Vagina (tissue), 2 donors: ENCODE results near the gene NR4A2. TPM values are rescaled to one million over a fixed set of nuclear protein-coding genes. Genes with fewer than 3 reads are reported as not detected.
A peak's percentile ranks its signal among the peaks of the same experiment; 100 is the strongest.

Source experiments
- DNase-seq, 2 donors: peaks; one replicate each; pipeline ENCODE4 v3.0.0-alpha.2; 2017; ENCODE audit errors: extremely low spot score in 2 of 2
- H3K27ac ChIP-seq: fragments of 200-600 bp; sonication (generic); one replicate; pipeline ENCODE4 v1.5.1; 2019
- H3K27me3 ChIP-seq: fragments of 200-600 bp; sonication (generic); one replicate; pipeline ENCODE4 v1.5.1; 2019
- H3K36me3 ChIP-seq, 2 donors: fragments of 200-600 bp; sonication (generic); one replicate each; pipeline ENCODE4 v1.5.1; 2017 to 2019
- H3K4me1 ChIP-seq: fragments of 200-600 bp; sonication (generic); one replicate; pipeline ENCODE4 v1.5.1; 2019
- H3K4me3 ChIP-seq, 2 donors: fragments of 200-600 bp; sonication (generic); 1 replicate in 1 of 2; 2 replicates in 1 of 2; pipeline ENCODE4 v1.5.1; 2016 to 2019
- H3K9me3 ChIP-seq: fragments of 200-600 bp; sonication (generic); one replicate; pipeline ENCODE4 v1.5.1; 2019
- POLR2A ChIP-seq, 2 donors: fragments of 450-650 bp; IDR thresholded peaks; one replicate each; pipeline ENCODE4 v1.6.1; 2017; ENCODE audit warnings: antibody characterized with exemption in 2 of 2, mild to moderate bottlenecking in 2 of 2, moderate library complexity in 2 of 2
- POLR2AphosphoS5 ChIP-seq, 2 donors: sonication (generic); formaldehyde crosslinking; IDR thresholded peaks; one replicate each; pipeline ENCODE4 v1.9.0; 2017; ENCODE audit warnings: antibody characterized with exemption in 2 of 2, mild to moderate bottlenecking in 2 of 2, low read depth in 1 of 2; ENCODE audit not compliant: insufficient read depth in 1 of 2
- intact Hi-C: fragments of 100-400 bp; cut with DNase I; formaldehyde crosslinking; loops from one replicate; pipeline ENCODE4 v1.15.1; 2023
- total RNA-seq: library from RNA; depleted of rRNA; stranded (reverse); fragments of >200 nt; gene quantifications from one replicate; pipeline ENCODE4 v1.2.3, GENCODE V29; 2016
- TF ChIP-seq, protein P1 (sequence below), 3 experiments: fragments of 450-650 bp in 2 of 3; fragments of 200-600 bp in 1 of 3; sonication (generic) in 1 of 3; IDR thresholded peaks; one replicate each; pipeline ENCODE4 v1.5.1; 2017 to 2019; ENCODE audit warnings: antibody characterized with exemption in 3 of 3, mild to moderate bottlenecking in 2 of 3, moderate library complexity in 2 of 3

Gene NR4A2
- total RNA-seq, 1 donor from 2014 or later: 17.2 TPM

DNA sequence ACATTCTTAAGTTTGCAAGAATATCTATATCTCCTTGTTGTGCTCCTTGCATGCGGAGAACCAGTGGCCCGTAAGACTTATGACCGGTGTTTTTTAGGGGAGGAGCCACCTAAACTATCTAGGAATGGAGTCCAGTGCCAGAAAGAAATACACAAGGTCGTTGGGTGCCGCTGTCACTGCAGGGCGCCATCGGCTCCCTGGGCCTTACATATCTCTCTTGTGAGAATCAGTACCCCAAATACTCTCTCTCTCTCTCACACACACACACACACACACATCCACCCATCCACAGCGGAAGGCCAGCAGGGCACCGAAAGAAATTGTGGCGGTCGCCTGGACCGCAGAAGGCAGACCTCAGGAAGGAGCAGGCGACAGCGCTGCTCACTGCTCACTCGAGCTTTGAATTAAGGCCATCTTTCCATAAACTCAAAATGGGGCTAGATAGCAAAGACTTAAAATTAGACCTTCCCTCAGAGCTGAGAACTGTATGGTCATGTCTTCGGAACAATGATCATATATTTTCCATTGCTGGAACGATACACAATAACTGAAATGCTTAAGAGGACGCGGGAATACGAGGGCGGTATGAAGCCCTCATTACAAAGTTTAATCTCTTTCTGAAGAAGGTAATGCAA lies 10.4 kb downstream of the NR4A2 start:
- Histone ChIP-seq H3K27ac (no peak overlapping the region), H3K4me3 (peak overlapping the region; percentile 44), H3K9me3 (no peaks in the 10 kb centered on the region), H3K4me1 (peaks cover 34% of the 10 kb centered on the region), H3K36me3 (peaks cover 0 to 12% of the 10 kb centered on the region in 2 donors), H3K27me3 (peaks cover 3% of the 10 kb centered on the region)
- no peak for DNase-seq
- intact Hi-C loops: no loop called here
- TF ChIP-seq, protein P1, sequence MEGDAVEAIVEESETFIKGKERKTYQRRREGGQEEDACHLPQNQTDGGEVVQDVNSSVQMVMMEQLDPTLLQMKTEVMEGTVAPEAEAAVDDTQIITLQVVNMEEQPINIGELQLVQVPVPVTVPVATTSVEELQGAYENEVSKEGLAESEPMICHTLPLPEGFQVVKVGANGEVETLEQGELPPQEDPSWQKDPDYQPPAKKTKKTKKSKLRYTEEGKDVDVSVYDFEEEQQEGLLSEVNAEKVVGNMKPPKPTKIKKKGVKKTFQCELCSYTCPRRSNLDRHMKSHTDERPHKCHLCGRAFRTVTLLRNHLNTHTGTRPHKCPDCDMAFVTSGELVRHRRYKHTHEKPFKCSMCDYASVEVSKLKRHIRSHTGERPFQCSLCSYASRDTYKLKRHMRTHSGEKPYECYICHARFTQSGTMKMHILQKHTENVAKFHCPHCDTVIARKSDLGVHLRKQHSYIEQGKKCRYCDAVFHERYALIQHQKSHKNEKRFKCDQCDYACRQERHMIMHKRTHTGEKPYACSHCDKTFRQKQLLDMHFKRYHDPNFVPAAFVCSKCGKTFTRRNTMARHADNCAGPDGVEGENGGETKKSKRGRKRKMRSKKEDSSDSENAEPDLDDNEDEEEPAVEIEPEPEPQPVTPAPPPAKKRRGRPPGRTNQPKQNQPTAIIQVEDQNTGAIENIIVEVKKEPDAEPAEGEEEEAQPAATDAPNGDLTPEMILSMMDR (IDR thresholded peaks at IDR 0.05): no peak
- no peak for TF ChIP-seq POLR2A (IDR thresholded peaks at IDR 0.05)
- TF ChIP-seq POLR2AphosphoS5 (IDR thresholded peaks at IDR 0.05; ENCODE audit: insufficient read depth in 1 of 2, low read depth in 1 of 2): no peak

DNA sequence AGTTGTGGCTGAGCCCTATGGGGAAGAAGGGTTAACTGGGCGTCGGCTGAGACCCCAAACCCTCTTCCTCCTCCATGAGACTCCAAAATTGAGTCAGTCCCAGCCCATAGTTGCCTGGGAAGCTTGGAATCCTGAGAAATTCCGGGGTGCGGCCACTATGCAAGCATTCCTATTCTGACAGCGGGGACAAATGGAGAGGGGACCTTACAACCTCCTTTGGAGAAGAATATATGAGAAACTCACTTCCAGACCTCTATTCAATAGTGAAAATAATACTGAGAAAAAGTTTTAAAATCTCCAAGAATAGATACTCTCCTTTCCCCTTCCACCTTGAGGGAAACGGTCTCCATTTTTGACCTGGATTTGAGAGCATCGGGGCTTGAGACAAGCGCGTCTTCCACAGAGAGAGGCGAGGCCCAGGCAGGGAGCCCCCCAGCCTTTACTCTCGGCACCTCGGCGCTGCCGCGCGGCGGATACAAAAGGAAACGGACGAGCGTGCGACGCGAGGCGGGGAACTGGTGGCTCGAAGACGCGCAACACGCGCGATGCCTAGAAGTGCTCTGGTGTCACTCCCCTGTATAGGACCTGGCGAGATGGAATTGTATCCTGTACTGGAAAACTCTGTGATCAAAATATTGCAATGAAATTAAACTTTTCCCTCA lies 11.1 kb downstream of the NR4A2 start:
- Histone ChIP-seq H3K9me3 (no peaks in the 10 kb centered on the region), H3K27me3 (peaks cover 3% of the 10 kb centered on the region), H3K4me3 (peak overlapping the region; percentile 44), H3K36me3 (peaks cover 0 to 12% of the 10 kb centered on the region in 2 donors), H3K27ac (no peak overlapping the region), H3K4me1 (peaks cover 34% of the 10 kb centered on the region)
- DNase-seq: no peak
- TF ChIP-seq POLR2A (IDR thresholded peaks at IDR 0.05) (no peak), POLR2AphosphoS5 (IDR thresholded peaks at IDR 0.05; ENCODE audit: insufficient read depth in 1 of 2, low read depth in 1 of 2) (no peak)
- TF ChIP-seq, protein P1 (IDR thresholded peaks at IDR 0.05): no peak
- intact Hi-C loops: no loop called here

DNA sequence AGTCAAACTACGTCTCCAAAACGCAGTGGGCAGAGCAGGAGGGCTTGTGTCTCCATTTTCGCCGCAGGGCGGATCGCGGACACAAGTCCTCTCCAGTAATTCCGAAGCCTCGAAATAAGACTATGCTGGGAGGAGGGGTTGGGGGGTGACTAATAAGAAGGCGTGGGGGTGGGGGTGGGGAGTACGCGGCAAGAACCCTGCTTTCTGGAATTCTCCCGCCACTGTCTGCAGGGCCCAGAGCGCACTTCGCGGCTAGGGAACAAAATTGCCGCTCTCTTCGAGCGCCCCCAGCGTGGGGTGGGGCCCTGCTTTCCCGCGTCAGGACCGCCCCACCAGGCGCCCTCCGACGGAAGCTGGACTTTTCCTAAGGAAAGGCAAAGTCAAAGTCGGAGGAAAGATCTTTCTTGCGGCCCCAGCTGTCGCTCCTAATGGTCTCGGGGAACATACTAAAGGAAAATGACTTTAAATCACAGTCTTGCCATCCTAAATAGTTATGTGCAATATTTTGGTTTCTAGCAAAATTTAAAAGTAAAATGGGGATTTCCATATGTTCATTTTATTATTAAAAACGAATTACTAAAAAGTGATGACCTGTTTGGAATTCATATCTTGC lies 11.9 kb downstream of the NR4A2 start:
- TF ChIP-seq POLR2AphosphoS5 (IDR thresholded peaks at IDR 0.05; ENCODE audit: insufficient read depth in 1 of 2, low read depth in 1 of 2) (peak in 1 of 2 donors; percentile 2), POLR2A (IDR thresholded peaks at IDR 0.05) (no peak)
- peak overlapping the region; percentile 61 for H3K27ac ChIP-seq
- H3K4me3 ChIP-seq: peak overlapping the region; percentile 44 to 49
- peaks cover 3% of the 10 kb centered on the region for H3K27me3 ChIP-seq
- H3K9me3 ChIP-seq: no peaks in the 10 kb centered on the region
- intact Hi-C loops: no loop called here
- no peak for DNase-seq
- peaks cover 34% of the 10 kb centered on the region for H3K4me1 ChIP-seq
- peaks cover 0 to 6% of the 10 kb centered on the region in 2 donors for H3K36me3 ChIP-seq

DNA sequence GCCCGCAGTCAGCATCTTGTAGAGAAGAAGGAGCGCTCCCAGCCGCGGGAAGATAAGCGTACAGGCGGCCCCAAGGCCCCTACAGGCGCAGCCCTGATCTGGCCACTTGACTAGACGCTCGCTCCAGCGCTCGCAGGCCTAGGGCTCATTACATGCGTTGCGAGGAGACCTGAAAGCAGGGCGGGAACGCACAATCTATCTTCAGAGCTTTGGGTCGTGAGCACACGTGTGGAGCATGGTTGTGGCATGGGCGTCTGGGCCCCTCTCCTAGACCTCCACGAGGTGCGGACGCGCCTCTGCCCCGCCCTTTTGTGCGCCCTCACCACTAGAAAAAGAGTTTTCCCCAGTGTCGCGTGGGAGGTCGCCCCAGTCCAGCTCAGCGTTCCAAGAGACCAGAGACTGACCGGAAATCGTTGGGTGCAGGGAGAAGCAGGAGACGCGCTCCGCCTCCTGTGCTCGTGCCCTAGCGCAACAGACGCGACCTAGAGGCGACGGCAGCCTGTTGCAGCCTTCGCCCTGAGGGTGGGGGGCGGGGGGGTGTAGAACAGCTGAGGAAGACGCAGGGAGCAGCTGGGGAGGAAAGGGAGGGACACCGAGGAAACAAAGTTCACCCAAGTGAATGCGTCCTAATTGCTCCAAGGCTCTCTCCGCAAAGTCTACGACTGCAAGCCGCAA lies 12.6 kb downstream of the NR4A2 start:
- no peak for DNase-seq
- Histone ChIP-seq H3K4me3 (peak overlapping the region; percentile 44 to 49), H3K9me3 (no peaks in the 10 kb centered on the region), H3K36me3 (peaks cover 0 to under 1% of the 10 kb centered on the region in 2 donors), H3K4me1 (peaks cover 34% of the 10 kb centered on the region), H3K27me3 (peaks cover 3% of the 10 kb centered on the region), H3K27ac (peak overlapping the region; percentile 61)
- TF ChIP-seq POLR2AphosphoS5 (IDR thresholded peaks at IDR 0.05; ENCODE audit: insufficient read depth in 1 of 2, low read depth in 1 of 2): no peak
- TF ChIP-seq, protein P1 (IDR thresholded peaks at IDR 0.05): no peak
- TF ChIP-seq POLR2A (IDR thresholded peaks at IDR 0.05): no peak
- intact Hi-C loops: no loop called here

DNA sequence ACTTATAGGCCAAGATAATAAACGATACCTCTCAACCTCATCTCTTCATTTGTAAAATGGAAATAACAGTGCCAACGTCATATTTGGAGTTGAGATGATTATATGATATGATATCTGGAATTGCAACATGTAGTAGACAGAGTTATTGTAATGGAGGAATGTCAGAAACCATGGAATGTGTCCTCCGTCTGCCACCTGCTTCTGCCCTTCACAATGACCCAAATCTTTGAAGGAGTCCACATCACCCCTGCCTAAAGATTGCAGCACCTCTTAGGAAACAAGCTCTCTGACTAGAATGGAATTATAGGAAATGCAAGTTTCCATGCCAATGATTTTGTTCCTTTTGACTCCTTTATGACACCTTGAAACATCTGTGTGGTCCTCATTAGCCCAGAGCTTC lies 14.9 kb downstream of the NR4A2 start:
- intact Hi-C loops: no loop called here
- no peak for DNase-seq

More for the DNA sequence above, 14.9 kb downstream of the NR4A2 start:
- Histone ChIP-seq H3K4me1 (peaks cover 30% of the 10 kb centered on the region), H3K9me3 (no peaks in the 10 kb centered on the region), H3K36me3 (no peaks in the 10 kb centered on the region), H3K4me3 (no peak overlapping the region), H3K27me3 (peaks cover 3% of the 10 kb centered on the region), H3K27ac (no peak overlapping the region)
- TF ChIP-seq, protein P1 (IDR thresholded peaks at IDR 0.05): no peak
- TF ChIP-seq POLR2A (IDR thresholded peaks at IDR 0.05) (no peak), POLR2AphosphoS5 (IDR thresholded peaks at IDR 0.05; ENCODE audit: insufficient read depth in 1 of 2, low read depth in 1 of 2) (no peak)
